Thymus (tissue), 11 donors: Measurements from ENCODE around the gene MYO7B. TPM values are rescaled to one million over a fixed set of nuclear protein-coding genes. Genes with fewer than 3 reads are reported as not detected.
A peak's percentile ranks its signal among the peaks of the same experiment; 100 is the strongest.
"Not testable (repeated sequence)": the region's sequence is repeated elsewhere in the genome, so short reads cannot be mapped to it uniquely, and the experiment has no call there.

ENCODE experiments used
- DNase-seq, 9 donors: peaks; one replicate each; pipeline ENCODE4 v3.0.0-alpha.2; 2013; ENCODE audit warnings: low spot score in 9 of 9, low read depth in 6 of 9, missing footprints in 1 of 9
- H3K27ac ChIP-seq, 2 donors: one replicate each; pipeline ENCODE4 v1.5.1; 2013; ENCODE audit warnings: control low read depth in 1 of 2, low read depth in 1 of 2, low read length in 1 of 2, mild to moderate bottlenecking in 1 of 2, moderate library complexity in 1 of 2
- H3K27me3 ChIP-seq, 2 donors: one replicate each; pipeline ENCODE4 v1.5.1; 2013; ENCODE audit warnings: low read length in 1 of 2; ENCODE audit not compliant: control insufficient read depth in 2 of 2, insufficient read depth in 1 of 2
- H3K36me3 ChIP-seq, 2 donors: one replicate each; pipeline ENCODE4 v1.5.1; 2013; ENCODE audit warnings: low read length in 1 of 2, mild to moderate bottlenecking in 1 of 2, moderate library complexity in 1 of 2; ENCODE audit not compliant: control insufficient read depth in 2 of 2, insufficient read depth in 2 of 2
- H3K4me1 ChIP-seq, 2 donors: one replicate each; pipeline ENCODE4 v1.5.1; 2013; ENCODE audit warnings: low read length in 2 of 2; ENCODE audit not compliant: control insufficient read depth in 2 of 2, insufficient read depth in 2 of 2
- H3K4me3 ChIP-seq, 2 donors: one replicate each; pipeline ENCODE4 v1.5.1; 2013; ENCODE audit warnings: low read length in 2 of 2, control low read depth in 1 of 2, mild to moderate bottlenecking in 1 of 2
- H3K9me3 ChIP-seq, 2 donors: one replicate each; pipeline ENCODE4 v1.5.1; 2013; ENCODE audit warnings: low read length in 1 of 2, mild to moderate bottlenecking in 1 of 2; ENCODE audit not compliant: control insufficient read depth in 2 of 2, insufficient read depth in 1 of 2
- WGBS: extraction: QIAGEN DNeasy Blood & Tissue Kit; methylation state at CpG from one replicate; pipeline ENCODE4 v1.1.7; 2013; 5-methylcytosine and 5-hydroxymethylcytosine counted together
- polyA plus RNA-seq: library from polyadenylated mRNA; stranded (reverse); fragments of 200-250 nt; gene quantifications from one replicate; pipeline ENCODE4 v1.2.3, GENCODE V29; 2013
- total RNA-seq: library from RNA; stranded (reverse); fragments of 120-200 nt; gene quantifications from one replicate; pipeline ENCODE4 v1.2.4, GENCODE V29; 2013
- donor health status: healthy.

The MYO7B gene
- total and polyA plus RNA-seq, 2 donors: 4.4 to 5.2 TPM

GRCh38 chr2:127516041-127516762 lies 19.3 kb upstream of the MYO7B start:
- Histone ChIP-seq H3K27me3 (no peaks in the 10 kb centered on the region), H3K4me3 (no peak overlapping the region), H3K27ac (no peak overlapping the region), H3K36me3 (peaks cover 40 to 68% of the 10 kb centered on the region in 2 donors), H3K4me1 (no peaks in the 10 kb centered on the region), H3K9me3 (no peaks in the 10 kb centered on the region)
- DNase-seq: no peak
- 98% methylated on average over 14 of the region's 14 CpGs for WGBS

- WGBS: over 99% methylated on average over 2 of the region's 2 CpGs
- H3K4me3 ChIP-seq: no peak overlapping the region
- no peak overlapping the region for H3K27ac ChIP-seq
- no peaks in the 10 kb centered on the region for H3K9me3 ChIP-seq
- H3K36me3 ChIP-seq: peaks cover 44 to 73% of the 10 kb centered on the region in 2 donors
- no peaks in the 10 kb centered on the region for H3K4me1 ChIP-seq
- DNase-seq: no peak
- no peaks in the 10 kb centered on the region for H3K27me3 ChIP-seq
Observed at GRCh38 chr2:127517465-127517864, 18.0 kb upstream of the MYO7B start.

GRCh38 chr2:127520424-127520823 lies 15.1 kb upstream of the MYO7B start:
- Histone ChIP-seq H3K9me3 (no peaks in the 10 kb centered on the region), H3K4me1 (peaks cover 5 to 10% of the 10 kb centered on the region in 2 donors), H3K27ac (no peak overlapping the region), H3K27me3 (no peaks in the 10 kb centered on the region), H3K36me3 (peaks cover 34 to 67% of the 10 kb centered on the region in 2 donors), H3K4me3 (no peak overlapping the region)
- no peak for DNase-seq
- WGBS: 98% methylated on average over 4 of the region's 4 CpGs

GRCh38 chr2:127523269-127523939 lies 12.1 kb upstream of the MYO7B start:
- Histone ChIP-seq H3K9me3 (no peaks in the 10 kb centered on the region), H3K36me3 (peaks cover 18 to 40% of the 10 kb centered on the region in 2 donors), H3K27ac (no peak overlapping the region), H3K27me3 (no peaks in the 10 kb centered on the region), H3K4me1 (peaks cover 12 to 23% of the 10 kb centered on the region in 2 donors), H3K4me3 (no peak overlapping the region)
- 95% methylated on average over 8 of the region's 8 CpGs for WGBS
- no peak for DNase-seq

GRCh38 chr2:127524198-127524834 lies 11.2 kb upstream of the MYO7B start:
- Histone ChIP-seq H3K36me3 (peaks cover 15 to 33% of the 10 kb centered on the region in 2 donors), H3K4me1 (peaks cover 12 to 23% of the 10 kb centered on the region in 2 donors)
- 98% methylated on average over 7 of the region's 7 CpGs for WGBS
- not testable (repeated sequence) for H3K27ac ChIP-seq, DNase-seq, H3K27me3 ChIP-seq, H3K4me3 ChIP-seq, H3K9me3 ChIP-seq

- peak overlapping the region; percentile 97 to 100 for H3K4me3 ChIP-seq
- DNase-seq: peak in 7 of 9 donors; percentile 14 to 57 (median 18)
- 0% methylated on average over 19 of the region's 19 CpGs for WGBS
- peak overlapping the region; percentile 93 to 95 for H3K27ac ChIP-seq
- no peaks in the 10 kb centered on the region for H3K9me3 ChIP-seq
- H3K27me3 ChIP-seq: no peaks in the 10 kb centered on the region
- peaks cover 7 to 25% of the 10 kb centered on the region in 2 donors for H3K36me3 ChIP-seq
- H3K4me1 ChIP-seq: peaks cover 12 to 23% of the 10 kb centered on the region in 2 donors
Observed at GRCh38 chr2:127525691-127526131, 9.8 kb upstream of the MYO7B start.

- peaks cover 12 to 23% of the 10 kb centered on the region in 2 donors for H3K4me1 ChIP-seq
- WGBS: under 1% methylated on average over 70 of the region's 70 CpGs
- DNase-seq: peak; percentile 92 to 98 (median 95)
- H3K9me3 ChIP-seq: no peaks in the 10 kb centered on the region
- no peaks in the 10 kb centered on the region for H3K27me3 ChIP-seq
- peak within 1 kb of the TSS; percentile 93 to 95 for H3K27ac ChIP-seq
- H3K4me3 ChIP-seq: peak within 1 kb of the TSS; percentile 97 to 100
- peaks cover 7 to 22% of the 10 kb centered on the region in 2 donors for H3K36me3 ChIP-seq
Observed at GRCh38 chr2:127526132-127527000, 9.1 kb upstream of the MYO7B start, which contains the start of gene IWS1. Gene IWS1, minus strand, starts transcription at chr2:127526489. Its CDS starts 281 bp downstream, at chr2:127526208.

- peak overlapping the region; percentile 93 to 95 for H3K27ac ChIP-seq
- H3K36me3 ChIP-seq: peaks cover 3 to 14% of the 10 kb centered on the region in 2 donors
- H3K4me3 ChIP-seq: peak overlapping the region; percentile 97 to 100
- no peaks in the 10 kb centered on the region for H3K27me3 ChIP-seq
- peaks cover 12 to 23% of the 10 kb centered on the region in 2 donors for H3K4me1 ChIP-seq
- WGBS: 22% methylated on average over 13 of the region's 13 CpGs
- peak in 3 of 9 donors; percentile 4 to 20 (median 9) for DNase-seq
- no peaks in the 10 kb centered on the region for H3K9me3 ChIP-seq
Observed at GRCh38 chr2:127527001-127527804, 8.3 kb upstream of the MYO7B start.
